ENCODE data around the gene IDS.
"Not testable (repeated sequence)": the region's sequence is repeated elsewhere in the genome, so short reads cannot be mapped to it uniquely, and the experiment has no call there.

The IDS gene

GRCh38 chrX:149534926-149535602 lies 30.0 kb upstream of the IDS start:
- not testable (repeated sequence) for H3K4me3 Mint-ChIP-seq, H3K36me3 Mint-ChIP-seq, H3K9me3 Mint-ChIP-seq, H3K27me3 Mint-ChIP-seq
- Mint-ChIP-seq H3K4me1 (peaks cover 11% of the 10 kb centered on the region), H3K27ac (peak overlapping the region; percentile 87)

DNA sequence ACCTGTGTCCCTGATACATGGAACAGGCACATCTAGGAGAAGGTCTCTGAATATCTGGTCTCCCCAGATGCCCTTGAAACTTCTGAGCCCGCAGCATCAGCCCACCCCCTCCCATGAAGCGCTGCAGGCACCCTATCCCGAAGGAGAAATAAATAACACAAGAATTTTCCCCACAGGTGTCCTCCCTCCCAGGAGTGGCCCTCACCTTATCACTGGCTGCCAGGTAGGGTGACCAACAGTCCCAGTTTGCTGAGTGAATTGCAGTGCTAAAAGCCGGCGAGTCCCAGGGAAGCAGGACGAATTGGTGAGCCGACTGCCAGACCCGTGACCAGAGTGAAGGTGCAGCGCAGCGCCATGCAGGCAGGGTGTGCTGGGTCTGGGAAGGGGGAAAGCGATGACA lies 28.9 kb upstream of the IDS start:
- not testable (repeated sequence) for H3K9me3 Mint-ChIP-seq, H3K36me3 Mint-ChIP-seq, H3K27me3 Mint-ChIP-seq, H3K27ac Mint-ChIP-seq, H3K4me3 Mint-ChIP-seq
- peaks cover 11% of the 10 kb centered on the region for H3K4me1 Mint-ChIP-seq

- H3K36me3 Mint-ChIP-seq, H3K4me3 Mint-ChIP-seq, H3K9me3 Mint-ChIP-seq, H3K27me3 Mint-ChIP-seq: not testable (repeated sequence)
- H3K27ac Mint-ChIP-seq, result peak overlapping the region; percentile 41
- H3K4me1 Mint-ChIP-seq, result peaks cover 12% of the 10 kb centered on the region
Measured at GRCh38 chrX:149532868-149533267, 27.8 kb upstream of the IDS start.

DNA sequence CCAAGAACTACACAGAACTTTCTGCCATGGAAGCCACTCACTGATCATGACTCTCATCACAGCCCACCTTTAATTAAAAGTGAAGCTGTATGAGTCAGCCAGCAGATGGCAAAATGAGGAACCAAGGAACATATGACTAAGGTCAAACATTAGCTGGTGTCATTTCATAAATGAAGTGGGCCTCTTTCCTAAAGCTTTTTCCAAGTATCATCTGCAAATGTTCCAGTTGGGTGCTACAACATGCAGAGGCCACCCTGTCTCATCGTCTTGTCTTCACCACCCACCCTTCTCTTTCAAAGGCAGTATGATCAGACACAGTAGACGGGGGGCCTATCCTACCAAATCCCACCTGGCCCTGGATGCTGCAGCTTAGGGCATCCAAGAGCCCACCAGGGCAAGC lies 26.5 kb upstream of the IDS start:
- Mint-ChIP-seq H3K36me3 (peaks cover 3% of the 10 kb centered on the region), H3K4me3 (no peak overlapping the region), H3K27me3 (no peaks in the 10 kb centered on the region), H3K9me3 (no peaks in the 10 kb centered on the region), H3K27ac (peak overlapping the region; percentile 93), H3K4me1 (peaks cover 17% of the 10 kb centered on the region)

- Mint-ChIP-seq H3K27me3 (no peaks in the 10 kb centered on the region), H3K9me3 (no peaks in the 10 kb centered on the region), H3K36me3 (peaks cover 1% of the 10 kb centered on the region), H3K4me3 (no peak overlapping the region), H3K4me1 (peaks cover 17% of the 10 kb centered on the region), H3K27ac (no peak overlapping the region)
Measured at GRCh38 chrX:149528381-149528780, 23.3 kb upstream of the IDS start.

DNA sequence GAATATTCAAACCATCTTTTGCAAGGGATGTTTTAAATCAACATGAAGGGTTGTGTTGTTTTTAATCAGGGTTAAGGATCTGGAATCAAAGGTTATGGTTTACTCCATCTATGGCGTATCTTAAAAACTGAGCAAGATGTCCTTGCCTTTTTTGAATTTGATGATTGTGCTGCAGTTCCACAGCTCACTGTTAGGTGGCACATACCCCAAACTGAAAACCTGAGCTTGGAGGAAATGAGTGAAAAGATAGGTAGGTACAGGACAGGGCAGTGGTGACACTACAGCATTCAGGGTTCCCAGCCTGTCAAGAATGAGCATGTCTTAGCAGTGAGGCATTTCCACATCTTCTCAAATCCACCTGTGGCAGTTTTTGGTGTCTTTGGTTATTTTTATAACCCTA lies 22.6 kb upstream of the IDS start:
- H3K36me3 Mint-ChIP-seq, result peaks cover 1% of the 10 kb centered on the region
- no peaks in the 10 kb centered on the region for H3K27me3 Mint-ChIP-seq
- no peak overlapping the region for H3K27ac Mint-ChIP-seq
- peaks cover 18% of the 10 kb centered on the region for H3K4me1 Mint-ChIP-seq
- no peak overlapping the region for H3K4me3 Mint-ChIP-seq
- no peaks in the 10 kb centered on the region for H3K9me3 Mint-ChIP-seq

DNA sequence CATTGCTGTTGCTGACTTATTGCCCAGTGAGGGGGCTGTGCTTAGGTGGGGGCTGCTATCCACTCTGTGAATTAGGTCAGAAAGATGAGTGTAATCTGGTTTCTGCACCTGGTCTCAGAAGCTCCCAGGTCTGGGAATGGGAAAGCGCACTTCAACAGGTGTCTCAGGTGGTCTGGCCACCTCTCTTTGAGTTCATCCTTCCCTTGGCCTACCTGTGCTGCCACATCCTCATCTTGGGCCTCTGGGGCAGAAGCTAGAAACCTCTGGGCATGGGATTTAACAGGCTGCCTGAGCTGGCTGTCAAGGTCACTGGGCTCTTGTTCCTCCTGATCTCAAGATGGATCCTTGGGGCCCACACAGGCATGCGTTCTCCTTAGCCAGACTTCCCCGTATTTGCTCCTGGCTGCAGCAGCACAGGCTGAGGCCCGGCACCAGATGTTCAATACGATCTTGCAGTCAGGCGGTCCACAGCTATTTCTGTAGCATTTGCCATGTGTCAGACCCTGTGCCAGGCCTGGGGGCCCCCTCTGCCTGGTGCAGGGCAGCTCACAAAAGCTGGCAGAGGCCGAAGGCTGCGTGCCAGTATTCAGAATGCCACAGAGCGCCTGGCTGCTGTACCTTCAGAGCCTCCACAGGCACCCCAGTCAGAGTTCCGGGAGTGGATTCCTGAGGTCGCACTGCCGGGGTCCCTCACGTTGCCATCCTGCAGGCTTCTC lies 21.4 kb upstream of the IDS start:
- not testable (repeated sequence) for H3K9me3 Mint-ChIP-seq, H3K4me3 Mint-ChIP-seq, H3K36me3 Mint-ChIP-seq, H3K27me3 Mint-ChIP-seq
- H3K27ac Mint-ChIP-seq, result peak overlapping the region; percentile 51
- peaks cover 21% of the 10 kb centered on the region for H3K4me1 Mint-ChIP-seq

- H3K27me3 Mint-ChIP-seq, H3K36me3 Mint-ChIP-seq, H3K27ac Mint-ChIP-seq, H3K4me3 Mint-ChIP-seq, H3K9me3 Mint-ChIP-seq: not testable (repeated sequence)
- peaks cover 23% of the 10 kb centered on the region for H3K4me1 Mint-ChIP-seq
Measured at GRCh38 chrX:149525903-149526302, 20.8 kb upstream of the IDS start.

DNA sequence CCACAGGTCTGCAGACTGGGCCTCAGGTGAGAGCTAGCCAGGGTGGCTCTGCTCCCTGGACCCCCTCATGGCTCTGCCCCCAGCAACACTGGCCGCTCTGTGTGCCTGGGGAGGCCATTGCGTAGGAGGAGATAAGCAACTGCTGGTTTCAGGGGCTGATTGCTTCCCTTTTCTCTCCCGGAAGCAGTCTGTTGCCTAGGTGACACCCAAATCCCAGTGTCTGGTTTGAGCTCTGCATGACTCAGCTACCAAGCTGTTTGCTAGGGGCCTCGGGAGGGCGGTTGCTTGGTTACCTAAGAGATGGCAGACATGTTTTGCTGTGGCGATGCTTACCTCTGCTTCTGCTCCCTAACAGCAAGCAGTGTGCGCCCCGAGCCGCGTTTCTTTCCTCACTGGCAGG lies 20.3 kb upstream of the IDS start:
- H3K9me3 Mint-ChIP-seq, H3K27me3 Mint-ChIP-seq, H3K36me3 Mint-ChIP-seq, H3K27ac Mint-ChIP-seq, H3K4me3 Mint-ChIP-seq: not testable (repeated sequence)
- peaks cover 28% of the 10 kb centered on the region for H3K4me1 Mint-ChIP-seq

DNA sequence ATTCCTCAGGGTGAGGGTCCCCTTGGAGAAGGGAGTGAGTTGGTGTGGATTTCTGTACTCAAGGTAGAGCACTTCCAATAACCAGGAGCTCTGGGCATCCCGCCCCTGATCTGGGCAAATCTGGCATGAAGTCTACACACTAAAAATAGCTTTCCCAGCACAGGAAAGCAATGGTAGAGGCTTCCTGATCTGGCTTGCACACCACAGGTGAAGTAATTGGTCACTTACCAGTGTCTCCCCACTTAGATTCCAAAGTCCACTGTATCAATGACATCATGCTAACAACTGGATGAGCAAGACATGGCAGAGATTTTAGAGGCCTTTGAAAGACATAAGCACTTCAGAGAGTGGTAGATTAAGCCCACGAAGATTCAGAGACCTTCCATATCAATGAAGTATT lies 17.8 kb upstream of the IDS start:
- Mint-ChIP-seq H3K4me1 (peaks cover 30% of the 10 kb centered on the region), H3K36me3 (no peaks in the 10 kb centered on the region), H3K27ac (no peak overlapping the region), H3K4me3 (no peak overlapping the region), H3K9me3 (no peaks in the 10 kb centered on the region), H3K27me3 (no peaks in the 10 kb centered on the region)

DNA sequence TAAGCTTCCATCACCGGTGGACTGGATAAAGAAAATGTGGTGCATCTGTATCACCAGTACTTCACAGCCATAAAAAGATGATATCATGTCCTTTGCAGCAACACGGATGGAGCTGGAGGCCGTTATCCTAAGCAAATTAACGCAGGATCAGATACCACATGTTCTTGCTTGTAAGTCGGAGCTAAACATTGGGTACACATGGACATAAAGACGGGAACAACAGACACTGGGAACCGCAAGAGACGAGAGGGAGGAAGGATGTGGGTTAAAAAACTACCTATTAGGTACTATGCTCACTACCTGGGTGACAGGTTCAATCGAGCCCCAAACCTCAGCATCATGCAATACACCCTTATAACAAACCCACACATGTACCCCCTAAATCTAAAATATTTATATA lies 16.3 kb upstream of the IDS start:
- no peaks in the 10 kb centered on the region for H3K27me3 Mint-ChIP-seq
- H3K4me3 Mint-ChIP-seq, result peak overlapping the region; percentile 53
- no peak overlapping the region for H3K27ac Mint-ChIP-seq
- H3K4me1 Mint-ChIP-seq, result peaks cover 30% of the 10 kb centered on the region
- no peaks in the 10 kb centered on the region for H3K9me3 Mint-ChIP-seq
- H3K36me3 Mint-ChIP-seq, result no peaks in the 10 kb centered on the region

- Mint-ChIP-seq H3K4me3 (peak overlapping the region; percentile 33), H3K4me1 (peaks cover 33% of the 10 kb centered on the region), H3K27ac (peak overlapping the region; percentile 23)
- H3K36me3 Mint-ChIP-seq, H3K27me3 Mint-ChIP-seq, H3K9me3 Mint-ChIP-seq: not testable (repeated sequence)
Measured at GRCh38 chrX:149520636-149521277, 15.7 kb upstream of the IDS start.

- no peaks in the 10 kb centered on the region for H3K9me3 Mint-ChIP-seq
- no peak overlapping the region for H3K27ac Mint-ChIP-seq
- H3K4me1 Mint-ChIP-seq, result peaks cover 33% of the 10 kb centered on the region
- H3K4me3 Mint-ChIP-seq, result no peak overlapping the region
- H3K27me3 Mint-ChIP-seq, result no peaks in the 10 kb centered on the region
- no peaks in the 10 kb centered on the region for H3K36me3 Mint-ChIP-seq
Measured at GRCh38 chrX:149518236-149518635, 13.1 kb upstream of the IDS start.

DNA sequence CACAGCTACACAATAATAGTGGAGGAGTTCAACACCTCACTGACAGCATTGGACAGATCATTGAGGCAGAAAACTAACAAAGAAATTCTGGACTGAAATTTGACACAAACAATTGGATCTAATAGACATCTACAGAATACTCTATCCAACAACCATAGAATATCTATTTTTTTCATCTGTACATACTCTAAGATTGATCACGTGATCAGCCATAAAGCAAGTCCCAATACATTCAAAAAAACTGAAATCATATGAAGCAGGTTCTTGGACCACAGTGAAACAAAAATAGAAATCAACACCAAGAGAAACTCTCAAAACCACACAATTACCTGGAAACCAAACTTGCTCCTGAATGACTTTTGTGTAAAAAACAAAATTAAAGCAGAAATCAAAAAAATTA lies 12.2 kb upstream of the IDS start:
- Mint-ChIP-seq H3K9me3 (no peaks in the 10 kb centered on the region), H3K4me3 (no peak overlapping the region), H3K27ac (no peak overlapping the region), H3K36me3 (no peaks in the 10 kb centered on the region), H3K4me1 (peaks cover 30% of the 10 kb centered on the region), H3K27me3 (no peaks in the 10 kb centered on the region)

GRCh38 chrX:149516604-149517003 lies 11.5 kb upstream of the IDS start:
- Mint-ChIP-seq H3K4me1 (peaks cover 26% of the 10 kb centered on the region), H3K9me3 (no peaks in the 10 kb centered on the region), H3K27me3 (no peaks in the 10 kb centered on the region), H3K27ac (no peak overlapping the region), H3K36me3 (no peaks in the 10 kb centered on the region), H3K4me3 (no peak overlapping the region)

- Mint-ChIP-seq H3K9me3 (no peaks in the 10 kb centered on the region), H3K27ac (no peak overlapping the region), H3K27me3 (no peaks in the 10 kb centered on the region), H3K36me3 (no peaks in the 10 kb centered on the region), H3K4me1 (peaks cover 21% of the 10 kb centered on the region), H3K4me3 (no peak overlapping the region)
Measured at GRCh38 chrX:149515954-149516602, 11.0 kb upstream of the IDS start.
